ENCODE results near the gene PRR3.
"Not testable (repeated sequence)": the region's sequence is repeated elsewhere in the genome, so short reads cannot be mapped to it uniquely, and the experiment has no call there.

Gene PRR3

GRCh38 chr6:30571762-30572082 is 14.6 kb downstream of the PRR3 start:
- peak overlapping the region; percentile 96 for H3K4me3 ChIP-seq (ENCODE audit: low read depth, low read length)
- H3K4me1 ChIP-seq (ENCODE audit: control insufficient read depth, insufficient read depth, low read length) = peaks cover 15% of the 10 kb centered on the region
- H3K27me3 ChIP-seq (ENCODE audit: control insufficient read depth, insufficient read depth, low read length) = no peaks in the 10 kb centered on the region; the same call in 1 of the 2 replicates
- peak overlapping the region; percentile 99 for H3K9ac ChIP-seq (ENCODE audit: low read length)
- H3K36me3 ChIP-seq (ENCODE audit: control insufficient read depth, insufficient read depth, low read length) = peaks cover 29% of the 10 kb centered on the region
- no peaks in the 10 kb centered on the region for H3K9me3 ChIP-seq (ENCODE audit: control insufficient read depth, insufficient read depth, low read depth, low read length)
- H3K27ac ChIP-seq (ENCODE audit: low read depth, low read length) = peak overlapping the region; percentile 95

- Histone ChIP-seq H3K4me1 (ENCODE audit: control insufficient read depth, insufficient read depth, low read length) (peaks cover 15% of the 10 kb centered on the region), H3K4me3 (ENCODE audit: low read depth, low read length) (peak overlapping the region; percentile 96)
These were observed 15.1 kb downstream of the PRR3 start for GRCh38 chr6:30572148-30572547.

GRCh38 chr6:30573113-30573512 is 16.0 kb downstream of the PRR3 start:
- Histone ChIP-seq H3K36me3 (ENCODE audit: control insufficient read depth, insufficient read depth, low read length) (peaks cover 43% of the 10 kb centered on the region), H3K4me3 (ENCODE audit: low read depth, low read length) (no peak overlapping the region)

More at GRCh38 chr6:30572148-30572547, 15.1 kb downstream of the PRR3 start:
- Histone ChIP-seq H3K27ac (ENCODE audit: low read depth, low read length) (no peak overlapping the region; the same call in 1 of the 2 replicates), H3K9ac (ENCODE audit: low read length) (peak overlapping the region; percentile 99), H3K9me3 (ENCODE audit: control insufficient read depth, insufficient read depth, low read depth, low read length) (no peaks in the 10 kb centered on the region), H3K36me3 (ENCODE audit: control insufficient read depth, insufficient read depth, low read length) (peaks cover 33% of the 10 kb centered on the region), H3K27me3 (ENCODE audit: control insufficient read depth, insufficient read depth, low read length) (no peaks in the 10 kb centered on the region; the same call in 1 of the 2 replicates)

GRCh38 chr6:30578051-30578450 is 21.0 kb downstream of the PRR3 start:
- Histone ChIP-seq H3K9ac (ENCODE audit: low read length) (no peak overlapping the region), H3K36me3 (ENCODE audit: control insufficient read depth, insufficient read depth, low read length) (peaks cover 81% of the 10 kb centered on the region), H3K4me3 (ENCODE audit: low read depth, low read length) (no peak overlapping the region), H3K27me3 (ENCODE audit: control insufficient read depth, insufficient read depth, low read length) (no peaks in the 10 kb centered on the region), H3K4me1 (ENCODE audit: control insufficient read depth, insufficient read depth, low read length) (peaks cover 5% of the 10 kb centered on the region; the same call in 1 of the 2 replicates), H3K27ac (ENCODE audit: low read depth, low read length) (no peak overlapping the region), H3K9me3 (ENCODE audit: control insufficient read depth, insufficient read depth, low read depth, low read length) (no peaks in the 10 kb centered on the region)

More at GRCh38 chr6:30573113-30573512, 16.0 kb downstream of the PRR3 start:
- Histone ChIP-seq H3K27ac (ENCODE audit: low read depth, low read length) (no peak overlapping the region), H3K9me3 (ENCODE audit: control insufficient read depth, insufficient read depth, low read depth, low read length) (no peaks in the 10 kb centered on the region), H3K4me1 (ENCODE audit: control insufficient read depth, insufficient read depth, low read length) (peaks cover 15% of the 10 kb centered on the region), H3K9ac (ENCODE audit: low read length) (no peak overlapping the region), H3K27me3 (ENCODE audit: control insufficient read depth, insufficient read depth, low read length) (no peaks in the 10 kb centered on the region; the same call in 1 of the 2 replicates)

GRCh38 chr6:30583921-30584320 is 26.8 kb downstream of the PRR3 start:
- Histone ChIP-seq H3K4me3 (ENCODE audit: low read depth, low read length) (no peak overlapping the region), H3K9ac (ENCODE audit: low read length) (no peak overlapping the region), H3K36me3 (ENCODE audit: control insufficient read depth, insufficient read depth, low read length) (peaks cover 95% of the 10 kb centered on the region), H3K27me3 (ENCODE audit: control insufficient read depth, insufficient read depth, low read length) (no peaks in the 10 kb centered on the region), H3K27ac (ENCODE audit: low read depth, low read length) (no peak overlapping the region), H3K4me1 (ENCODE audit: control insufficient read depth, insufficient read depth, low read length) (no peaks in the 10 kb centered on the region), H3K9me3 (ENCODE audit: control insufficient read depth, insufficient read depth, low read depth, low read length) (no peaks in the 10 kb centered on the region)

GRCh38 chr6:30589754-30590358 is 32.8 kb downstream of the PRR3 start:
- H3K4me1 ChIP-seq (ENCODE audit: control insufficient read depth, insufficient read depth, low read length) = no peaks in the 10 kb centered on the region
- no peak overlapping the region for H3K27ac ChIP-seq (ENCODE audit: low read depth, low read length)
- H3K9me3 ChIP-seq (ENCODE audit: control insufficient read depth, insufficient read depth, low read depth, low read length) = no peaks in the 10 kb centered on the region
- H3K36me3 ChIP-seq (ENCODE audit: control insufficient read depth, insufficient read depth, low read length) = peaks cover 95% of the 10 kb centered on the region
- no peak overlapping the region for H3K4me3 ChIP-seq (ENCODE audit: low read depth, low read length)
- no peaks in the 10 kb centered on the region for H3K27me3 ChIP-seq (ENCODE audit: control insufficient read depth, insufficient read depth, low read length)
- no peak overlapping the region for H3K9ac ChIP-seq (ENCODE audit: low read length)

GRCh38 chr6:30590509-30590908 is 33.4 kb downstream of the PRR3 start:
- H3K27ac ChIP-seq (ENCODE audit: low read depth, low read length) = no peak overlapping the region
- no peak overlapping the region for H3K4me3 ChIP-seq (ENCODE audit: low read depth, low read length)
- peaks cover 91% of the 10 kb centered on the region for H3K36me3 ChIP-seq (ENCODE audit: control insufficient read depth, insufficient read depth, low read length)
- no peaks in the 10 kb centered on the region for H3K9me3 ChIP-seq (ENCODE audit: control insufficient read depth, insufficient read depth, low read depth, low read length)
- no peaks in the 10 kb centered on the region for H3K4me1 ChIP-seq (ENCODE audit: control insufficient read depth, insufficient read depth, low read length)
- no peak overlapping the region for H3K9ac ChIP-seq (ENCODE audit: low read length)
- H3K27me3 ChIP-seq (ENCODE audit: control insufficient read depth, insufficient read depth, low read length) = no peaks in the 10 kb centered on the region

- H3K27me3 ChIP-seq (ENCODE audit: control insufficient read depth, insufficient read depth, low read length) = no peaks in the 10 kb centered on the region
- H3K4me1 ChIP-seq (ENCODE audit: control insufficient read depth, insufficient read depth, low read length) = no peaks in the 10 kb centered on the region
- no peaks in the 10 kb centered on the region for H3K9me3 ChIP-seq (ENCODE audit: control insufficient read depth, insufficient read depth, low read depth, low read length)
- H3K9ac ChIP-seq (ENCODE audit: low read length) = no peak overlapping the region
- H3K4me3 ChIP-seq (ENCODE audit: low read depth, low read length) = no peak overlapping the region
- no peak overlapping the region for H3K27ac ChIP-seq (ENCODE audit: low read depth, low read length)
- H3K36me3 ChIP-seq (ENCODE audit: control insufficient read depth, insufficient read depth, low read length) = peaks cover 86% of the 10 kb centered on the region
These were observed 33.9 kb downstream of the PRR3 start for GRCh38 chr6:30591008-30591407.

- no peaks in the 10 kb centered on the region for H3K4me1 ChIP-seq (ENCODE audit: control insufficient read depth, insufficient read depth, low read length)
- H3K36me3 ChIP-seq (ENCODE audit: control insufficient read depth, insufficient read depth, low read length) = peaks cover 74% of the 10 kb centered on the region
- H3K27me3 ChIP-seq (ENCODE audit: control insufficient read depth, insufficient read depth, low read length) = no peaks in the 10 kb centered on the region
- H3K4me3 ChIP-seq (ENCODE audit: low read depth, low read length) = no peak overlapping the region
- H3K27ac ChIP-seq (ENCODE audit: low read depth, low read length) = no peak overlapping the region
- H3K9ac ChIP-seq (ENCODE audit: low read length) = no peak overlapping the region
- H3K9me3 ChIP-seq (ENCODE audit: control insufficient read depth, insufficient read depth, low read depth, low read length) = no peaks in the 10 kb centered on the region
These were observed 35.2 kb downstream of the PRR3 start for GRCh38 chr6:30592287-30592686.

- H3K4me3 ChIP-seq (ENCODE audit: low read depth, low read length); H3K27me3 ChIP-seq (ENCODE audit: control insufficient read depth, insufficient read depth, low read length); H3K9me3 ChIP-seq (ENCODE audit: control insufficient read depth, insufficient read depth, low read depth, low read length); H3K9ac ChIP-seq (ENCODE audit: low read length); H3K4me1 ChIP-seq (ENCODE audit: control insufficient read depth, insufficient read depth, low read length); H3K27ac ChIP-seq (ENCODE audit: low read depth, low read length): not testable (repeated sequence)
- H3K36me3 ChIP-seq (ENCODE audit: control insufficient read depth, insufficient read depth, low read length) = peaks cover 54% of the 10 kb centered on the region
These were observed 40.4 kb downstream of the PRR3 start for GRCh38 chr6:30597315-30598144.

GRCh38 chr6:30598912-30599624 is 42.0 kb downstream of the PRR3 start:
- Histone ChIP-seq H3K4me1 (ENCODE audit: control insufficient read depth, insufficient read depth, low read length) (no peaks in the 10 kb centered on the region), H3K9me3 (ENCODE audit: control insufficient read depth, insufficient read depth, low read depth, low read length) (no peaks in the 10 kb centered on the region), H3K27ac (ENCODE audit: low read depth, low read length) (no peak overlapping the region), H3K36me3 (ENCODE audit: control insufficient read depth, insufficient read depth, low read length) (peaks cover 56% of the 10 kb centered on the region), H3K4me3 (ENCODE audit: low read depth, low read length) (no peak overlapping the region), H3K27me3 (ENCODE audit: control insufficient read depth, insufficient read depth, low read length) (no peaks in the 10 kb centered on the region), H3K9ac (ENCODE audit: low read length) (no peak overlapping the region)

All from HUES6 (cell line).